Tibial nerve (tissue), 3 donors: Measurements from ENCODE around the gene MIPEP.

Experiments used
- CTCF ChIP-seq, 5 experiments: fragments of 200-600 bp in 3 of 5; fragments of 450-650 bp in 2 of 5; sonication (generic) in 3 of 5; IDR thresholded peaks; one replicate each; pipeline ENCODE4 v1.5.1; 2016 to 2019; ENCODE audit warnings: antibody characterized with exemption in 5 of 5, mild to moderate bottlenecking in 3 of 5, moderate library complexity in 2 of 5
- POLR2A ChIP-seq, 2 donors: fragments of 450-650 bp; IDR thresholded peaks; one replicate each; pipeline ENCODE4 v1.6.1; 2017; ENCODE audit warnings: antibody characterized with exemption in 2 of 2, mild to moderate bottlenecking in 2 of 2, moderate library complexity in 2 of 2

GRCh38 chr13:23724196-23724970, 164.8 kb downstream of the MIPEP start:
- TF ChIP-seq CTCF (IDR thresholded peaks at IDR 0.05) (no peak), POLR2A (IDR thresholded peaks at IDR 0.05) (no peak)
